Left kidney (tissue), 8 donors: ENCODE measurements around the gene CENPN. TPM values are rescaled to one million over a fixed set of nuclear protein-coding genes. Genes with fewer than 3 reads are reported as not detected.

Experiments
- DNase-seq: peaks from one replicate; pipeline ENCODE4 v3.0.0-alpha.2; 2013
- long read RNA-seq, 8 donors: transcript quantifications; one replicate each; lab custom pipeline, GENCODE V29; 2026
- polyA plus RNA-seq: library from polyadenylated mRNA; unstranded; fragments of 120-200 nt; gene quantifications from one replicate; pipeline ENCODE4 v1.2.1, GENCODE V29; 2013; ENCODE audit not compliant: insufficient read length

Gene CENPN, protein sequence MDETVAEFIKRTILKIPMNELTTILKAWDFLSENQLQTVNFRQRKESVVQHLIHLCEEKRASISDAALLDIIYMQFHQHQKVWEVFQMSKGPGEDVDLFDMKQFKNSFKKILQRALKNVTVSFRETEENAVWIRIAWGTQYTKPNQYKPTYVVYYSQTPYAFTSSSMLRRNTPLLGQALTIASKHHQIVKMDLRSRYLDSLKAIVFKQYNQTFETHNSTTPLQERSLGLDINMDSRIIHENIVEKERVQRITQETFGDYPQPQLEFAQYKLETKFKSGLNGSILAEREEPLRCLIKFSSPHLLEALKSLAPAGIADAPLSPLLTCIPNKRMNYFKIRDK
- 32.1 TPM for polyA plus RNA-seq
- long read RNA-seq, donor 1, transcript CENPN-201 (7 exons, 1,398 nt): major isoform, 6 of 8 reads
- long read RNA-seq, donor 1, partial matches to known transcripts: 0 of 8 reads
- long read RNA-seq, donor 1, other reads (novel, unspliced or antisense): 0 of 8 reads
- long read RNA-seq, donor 2, transcript CENPN-201 (7 exons, 1,398 nt): major isoform, 6 of 7 reads
- long read RNA-seq, donor 2, partial matches to known transcripts: 0 of 7 reads
- long read RNA-seq, donor 2, other reads (novel, unspliced or antisense): 0 of 7 reads
- long read RNA-seq, donor 3, transcript CENPN-201 (7 exons, 1,398 nt): major isoform, 7 of 95 reads
- long read RNA-seq, donor 3, partial matches to known transcripts: 6 of 95 reads
- long read RNA-seq, donor 3, other reads (novel, unspliced or antisense): 79 of 95 reads
- long read RNA-seq, donor 4: 0 reads
- long read RNA-seq, donor 5, transcript CENPN-201 (7 exons, 1,398 nt): major isoform, 22 of 32 reads
- long read RNA-seq, donor 5, partial matches to known transcripts: 8 of 32 reads
- long read RNA-seq, donor 5, other reads (novel, unspliced or antisense): 0 of 32 reads
- long read RNA-seq, donor 6, transcript CENPN-201 (7 exons, 1,398 nt): major isoform, 13 of 20 reads
- long read RNA-seq, donor 6, partial matches to known transcripts: 7 of 20 reads
- long read RNA-seq, donor 6, other reads (novel, unspliced or antisense): 0 of 20 reads
- long read RNA-seq, donor 7, transcript CENPN-201 (7 exons, 1,398 nt): major isoform, 9 of 151 reads
- long read RNA-seq, donor 7, partial matches to known transcripts: 28 of 151 reads
- long read RNA-seq, donor 7, other reads (novel, unspliced or antisense): 112 of 151 reads
- long read RNA-seq, donor 8, partial matches to known transcripts: 0 of 1 reads
- long read RNA-seq, donor 8, other reads (novel, unspliced or antisense): 0 of 1 reads

DNA sequence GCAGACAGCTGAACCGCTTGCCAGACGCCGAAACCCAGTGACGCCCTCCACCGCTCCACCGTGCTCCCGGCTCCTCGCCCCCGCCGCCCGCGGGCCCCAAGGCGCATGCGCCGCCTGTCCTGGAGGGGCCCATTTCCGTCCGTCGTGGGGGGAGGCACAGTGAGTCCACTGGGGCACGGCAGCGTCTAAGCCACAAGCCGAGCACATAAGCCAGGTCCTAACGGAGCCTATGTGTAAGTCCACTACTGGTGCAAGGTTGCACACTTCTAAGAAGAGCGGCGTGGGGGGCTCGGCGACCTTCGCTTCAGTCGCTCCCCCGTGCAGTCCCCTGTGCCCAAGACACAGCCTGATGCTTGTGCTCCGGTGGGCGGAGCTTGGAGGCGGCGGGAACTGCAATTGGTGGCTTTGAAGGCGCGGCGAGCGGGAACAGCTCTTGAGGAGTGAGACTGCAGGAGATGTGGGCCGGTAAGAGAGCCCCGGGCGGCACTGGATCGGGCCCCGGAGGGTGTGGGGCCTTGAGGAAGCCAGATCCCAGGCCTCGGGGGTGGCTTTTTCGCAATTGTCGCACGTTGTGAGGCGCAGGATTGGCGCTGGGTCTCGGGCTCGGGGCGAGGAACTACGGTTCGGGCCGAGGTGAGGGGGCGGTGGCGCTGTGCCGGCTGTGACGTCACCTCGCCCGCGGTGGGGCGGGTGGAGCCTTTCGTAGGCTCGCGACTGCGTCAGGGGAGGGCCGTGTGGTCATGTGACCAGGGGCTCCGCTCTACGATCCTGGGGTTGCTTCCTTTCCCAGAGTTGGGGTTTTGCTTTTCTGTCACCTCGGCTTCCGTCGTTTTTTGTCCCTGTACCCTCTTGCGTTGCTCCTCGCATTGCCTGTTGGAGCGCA lies at the start of gene CENPN, which contains the start of gene CMC2:
CENPN (plus strand) TSS at position 402 of the 883 bp plus-strand sequence. CDS start 4,726 bp downstream, outside the sequence.
CMC2 (minus strand) TSS at position 73 of the 883 bp plus-strand sequence. CDS start 9,491 bp downstream, outside the sequence.
- DNase-seq: peak; percentile 98

DNA sequence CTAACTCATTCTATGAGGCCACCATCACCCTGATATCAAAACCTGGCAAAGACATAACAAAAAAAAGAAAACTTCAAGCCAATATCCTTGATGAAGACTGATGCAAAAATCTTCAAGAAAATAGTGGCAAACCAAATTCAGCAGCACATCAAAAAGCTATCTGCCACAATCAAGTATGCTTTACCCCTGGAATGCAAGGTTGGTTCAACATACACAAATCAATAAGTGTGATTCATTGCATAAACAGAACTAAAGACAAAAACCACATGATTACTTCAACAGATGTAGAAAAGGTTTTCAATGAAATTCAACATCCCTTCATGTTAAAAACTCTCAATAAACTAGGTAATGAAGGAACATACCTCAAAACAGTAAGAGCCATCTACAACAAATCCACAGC lies 48.7 kb upstream of the CENPN start:
- no peak for DNase-seq

DNA sequence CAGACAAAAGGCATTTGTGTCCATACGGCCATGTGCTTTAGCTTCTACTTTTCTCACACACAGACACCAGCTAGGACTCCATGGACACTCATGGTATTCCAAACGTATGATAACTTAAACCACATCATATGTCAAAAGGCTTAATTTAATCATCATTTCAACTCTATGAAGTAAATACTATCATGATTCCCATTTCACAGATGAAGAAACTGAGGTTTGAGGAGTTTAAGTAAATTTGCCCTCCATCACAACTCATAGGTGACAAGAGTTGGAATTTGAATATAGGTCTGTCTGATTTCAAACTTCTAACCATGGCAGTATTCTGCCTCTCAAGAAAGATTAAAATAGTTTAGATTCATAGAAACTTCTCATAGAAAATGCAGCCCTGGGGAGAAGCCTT lies 44.1 kb upstream of the CENPN start:
- no peak for DNase-seq

DNA sequence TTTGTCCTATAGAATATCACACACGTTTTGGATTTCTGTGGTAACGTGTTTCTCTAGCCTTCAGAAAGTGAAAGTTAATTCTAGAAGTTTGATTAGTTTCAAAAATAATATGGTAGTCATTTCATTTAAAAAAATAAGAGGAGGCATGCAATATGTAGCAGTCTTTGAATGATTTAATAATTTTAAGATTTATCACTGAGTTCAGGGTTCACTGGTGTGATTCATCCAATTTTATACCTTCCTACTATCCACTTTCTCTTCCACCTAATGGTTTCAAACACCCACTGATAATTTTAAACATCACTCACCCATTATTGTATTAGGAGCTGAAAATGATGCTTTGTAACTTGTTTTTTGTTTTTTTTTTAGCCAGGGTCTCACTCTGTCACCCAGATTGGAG lies 42.7 kb upstream of the CENPN start:
- DNase-seq: no peak

DNA sequence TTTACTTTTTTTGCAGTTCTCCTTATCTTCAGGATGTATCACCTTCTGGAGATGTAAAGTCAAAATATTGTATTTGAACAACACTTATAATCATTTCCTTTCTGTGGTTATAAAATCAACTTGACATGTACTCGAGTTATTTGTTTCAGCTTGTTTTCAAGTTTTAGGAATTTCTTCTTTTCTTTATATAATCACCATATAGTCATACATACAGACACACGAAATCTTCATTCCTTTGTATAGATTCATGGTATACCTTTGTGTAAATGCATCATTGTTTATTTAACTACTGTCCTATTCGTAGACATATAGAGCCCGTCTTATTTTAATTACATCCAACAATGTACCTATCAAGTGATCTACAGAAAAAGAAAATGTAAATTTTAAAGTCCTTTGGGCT lies 40.4 kb upstream of the CENPN start:
- DNase-seq: no peak

DNA sequence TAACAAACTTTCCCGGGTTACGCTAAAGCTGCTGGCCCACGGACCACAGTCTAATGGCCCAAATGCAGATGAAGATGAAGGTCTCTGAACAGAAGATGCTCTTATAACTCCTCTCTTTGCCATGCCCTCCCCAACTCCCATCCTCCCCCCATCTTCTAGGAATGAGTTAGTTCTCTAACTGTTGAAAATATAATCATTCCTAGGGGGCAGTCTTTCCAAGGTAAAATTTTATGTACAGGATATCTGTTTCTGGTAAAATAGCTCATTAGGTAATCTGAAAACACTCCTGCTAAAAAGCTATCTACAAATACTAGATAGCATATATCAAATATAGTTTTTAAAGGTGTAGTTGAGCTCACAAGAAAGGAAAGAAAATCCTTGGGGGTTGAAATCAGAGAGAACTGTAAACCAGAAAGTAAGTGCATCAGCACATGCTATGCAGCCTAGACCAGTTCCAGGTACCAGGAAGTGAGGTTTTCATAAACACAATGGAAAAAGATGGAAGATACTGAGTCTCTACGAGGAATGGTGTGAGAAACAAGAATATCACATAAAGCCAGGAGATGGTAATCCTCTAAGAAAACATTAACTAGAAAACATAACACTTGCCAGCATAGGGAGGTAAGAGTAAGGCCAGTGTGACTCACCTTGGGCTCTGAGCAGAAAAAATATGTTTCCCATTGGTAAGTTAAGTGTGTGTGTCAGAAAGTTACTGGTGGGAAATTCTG lies 38.5 kb upstream of the CENPN start:
- no peak for DNase-seq

DNA sequence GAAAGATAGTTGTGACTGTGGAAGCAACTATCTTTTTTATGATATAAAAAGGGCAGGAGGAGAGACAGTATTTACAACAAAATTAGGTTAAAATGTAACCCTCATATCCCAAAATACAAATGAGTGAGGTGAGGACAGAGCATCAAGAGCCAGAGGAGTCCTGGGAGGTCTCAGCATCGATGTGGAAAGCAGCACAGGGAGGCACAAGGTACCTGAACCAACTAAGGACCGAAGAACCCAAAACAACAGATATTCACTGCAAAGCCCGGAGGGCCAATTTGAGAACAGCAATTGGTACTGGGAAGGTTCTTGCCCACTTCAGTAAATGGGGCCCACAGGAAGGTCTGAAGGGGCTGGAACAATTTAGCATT lies 37.9 kb upstream of the CENPN start:
- no peak for DNase-seq

DNA sequence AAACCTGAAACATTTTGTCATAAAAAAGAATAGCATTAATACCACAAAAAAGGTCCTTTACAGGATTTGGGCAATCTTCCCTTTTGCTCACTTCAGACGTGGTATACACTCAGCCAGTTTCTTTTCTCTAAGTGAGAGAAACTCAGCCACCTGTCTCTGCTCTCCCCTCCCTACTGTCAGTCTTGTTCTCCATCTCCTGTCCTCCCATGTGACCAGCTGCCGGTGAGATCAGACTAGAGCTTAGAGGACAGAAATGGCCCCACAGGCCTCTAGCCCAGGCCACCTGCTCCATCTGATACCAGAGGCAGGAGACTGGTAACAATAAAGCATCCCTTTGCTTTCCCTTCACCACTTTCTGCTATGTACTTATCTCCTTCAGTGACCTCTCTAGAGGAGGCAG lies 35.2 kb upstream of the CENPN start:
- DNase-seq: no peak

DNA sequence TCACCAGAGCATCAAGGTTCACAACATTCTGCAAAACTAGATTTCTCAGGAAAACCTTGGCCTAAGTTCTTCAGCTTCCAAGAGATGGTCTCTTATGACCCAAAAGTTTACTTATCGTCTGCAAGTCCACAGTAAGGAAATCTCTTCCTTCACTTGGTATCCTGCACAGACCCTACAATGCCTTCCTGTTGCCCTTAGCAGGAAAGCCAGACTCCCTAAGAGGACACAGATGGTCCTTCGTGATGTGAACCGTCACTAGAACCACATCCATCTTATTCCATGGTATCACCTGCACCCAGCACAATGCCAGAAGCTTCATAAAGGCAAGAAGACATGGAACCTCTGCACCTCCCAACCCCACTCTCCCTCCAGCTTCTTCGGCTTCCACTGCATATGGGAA lies 34.4 kb upstream of the CENPN start:
- DNase-seq: no peak

DNA sequence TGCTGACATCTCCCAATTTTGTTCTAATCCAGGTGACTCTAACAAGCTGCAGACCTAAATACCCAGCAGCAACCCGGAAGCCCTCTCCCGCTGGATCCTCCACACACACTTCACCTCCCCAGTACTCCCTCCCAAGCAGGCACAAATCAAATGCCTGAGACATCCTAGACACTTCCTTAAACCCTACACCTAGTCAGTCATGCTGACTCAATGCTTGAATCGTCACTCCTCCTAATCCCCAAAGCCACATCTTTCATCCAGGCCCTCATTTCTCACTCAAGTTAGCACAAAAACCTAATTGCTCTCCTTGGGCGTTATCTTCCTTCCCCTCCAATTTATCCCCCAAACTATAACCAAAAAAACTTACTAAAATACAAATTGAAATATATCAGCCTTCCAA lies 33.0 kb upstream of the CENPN start:
- no peak for DNase-seq

DNA sequence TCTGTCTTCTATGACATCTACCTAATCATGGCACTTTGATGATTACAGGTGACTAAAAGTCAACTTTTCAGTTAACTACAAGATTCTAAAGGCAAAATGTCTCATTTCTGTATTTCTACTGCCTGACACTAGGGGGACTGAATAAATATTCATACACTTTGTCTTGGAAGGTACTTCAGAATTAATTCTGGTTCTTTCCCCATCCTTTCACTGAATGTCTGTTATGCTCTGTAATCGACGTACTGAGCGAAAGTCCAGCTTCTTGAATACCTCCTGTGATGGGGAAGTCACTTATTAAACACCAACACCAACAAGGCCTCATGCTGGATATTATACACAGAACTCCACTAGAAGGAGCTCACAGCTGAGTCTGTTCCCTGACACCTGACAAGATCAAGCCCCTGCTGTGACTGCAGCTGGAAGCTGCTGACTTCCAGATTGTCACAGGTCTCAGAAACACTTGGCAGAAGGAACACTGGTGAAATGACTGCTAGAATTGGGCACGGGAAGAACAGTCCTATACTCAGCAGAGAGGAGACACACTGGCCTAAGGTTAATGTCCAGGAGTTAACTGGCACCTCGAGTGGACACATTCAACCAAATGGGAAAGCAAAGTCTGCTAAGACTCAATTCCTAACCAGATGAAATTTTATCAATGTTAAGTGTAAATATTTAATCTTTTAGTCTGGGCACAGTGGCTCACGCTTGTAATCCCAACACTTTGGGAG lies 32.2 kb upstream of the CENPN start:
- no peak for DNase-seq

DNA sequence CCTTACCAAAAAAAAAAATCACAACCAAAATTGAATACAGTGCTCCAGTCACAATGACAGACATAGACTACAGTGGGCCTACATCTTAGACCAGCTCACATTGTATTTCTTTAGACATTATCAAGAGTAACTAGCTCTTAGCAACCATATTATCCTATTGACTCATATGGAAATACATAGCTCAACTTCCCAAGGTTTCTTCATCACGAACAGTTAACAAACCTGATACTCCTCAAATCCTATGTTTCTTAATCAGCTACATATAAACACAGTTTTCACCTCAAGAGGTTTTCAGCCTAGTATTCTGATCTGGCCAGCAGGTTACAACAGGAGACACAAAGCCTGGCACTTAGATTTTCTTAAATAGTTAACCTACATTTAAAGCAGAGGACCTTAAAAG lies 30.1 kb upstream of the CENPN start:
- DNase-seq: no peak

DNA sequence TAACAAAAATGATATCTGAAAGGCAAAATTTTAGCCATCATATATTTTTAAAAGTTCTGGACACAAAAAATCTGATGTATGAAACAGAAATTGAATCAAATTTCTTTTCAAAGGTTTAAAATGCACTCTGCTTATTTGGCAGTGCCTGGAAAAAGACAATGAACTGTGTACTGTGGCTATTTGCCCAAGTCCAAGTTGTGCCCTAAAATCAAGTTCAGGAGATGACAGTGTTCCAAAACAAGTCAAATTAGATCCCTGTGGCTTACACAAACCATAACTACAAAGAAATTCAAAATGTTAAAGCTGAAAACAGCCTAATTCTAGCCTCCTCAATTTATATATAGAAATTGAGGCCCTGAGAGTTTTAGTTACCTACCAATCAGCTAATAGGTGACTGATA lies 25.9 kb upstream of the CENPN start:
- DNase-seq: no peak

DNA sequence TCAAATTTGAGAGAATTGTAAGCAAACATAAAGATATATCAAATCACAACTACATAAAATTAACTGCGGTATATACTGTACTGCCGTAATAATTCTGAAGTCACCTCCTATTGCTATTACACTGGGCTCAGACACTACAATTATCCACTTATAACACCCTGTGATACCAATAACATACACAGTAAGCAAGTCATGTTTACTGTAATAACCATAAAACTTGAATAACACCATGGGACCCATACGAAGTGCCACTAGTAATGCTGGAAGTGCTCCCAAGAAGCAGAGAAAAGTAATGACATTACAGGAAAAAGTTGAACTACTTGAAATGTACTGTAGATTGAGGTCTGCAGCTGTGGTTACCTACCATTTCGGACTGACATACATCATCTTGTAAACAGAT lies 24.4 kb upstream of the CENPN start:
- no peak for DNase-seq

DNA sequence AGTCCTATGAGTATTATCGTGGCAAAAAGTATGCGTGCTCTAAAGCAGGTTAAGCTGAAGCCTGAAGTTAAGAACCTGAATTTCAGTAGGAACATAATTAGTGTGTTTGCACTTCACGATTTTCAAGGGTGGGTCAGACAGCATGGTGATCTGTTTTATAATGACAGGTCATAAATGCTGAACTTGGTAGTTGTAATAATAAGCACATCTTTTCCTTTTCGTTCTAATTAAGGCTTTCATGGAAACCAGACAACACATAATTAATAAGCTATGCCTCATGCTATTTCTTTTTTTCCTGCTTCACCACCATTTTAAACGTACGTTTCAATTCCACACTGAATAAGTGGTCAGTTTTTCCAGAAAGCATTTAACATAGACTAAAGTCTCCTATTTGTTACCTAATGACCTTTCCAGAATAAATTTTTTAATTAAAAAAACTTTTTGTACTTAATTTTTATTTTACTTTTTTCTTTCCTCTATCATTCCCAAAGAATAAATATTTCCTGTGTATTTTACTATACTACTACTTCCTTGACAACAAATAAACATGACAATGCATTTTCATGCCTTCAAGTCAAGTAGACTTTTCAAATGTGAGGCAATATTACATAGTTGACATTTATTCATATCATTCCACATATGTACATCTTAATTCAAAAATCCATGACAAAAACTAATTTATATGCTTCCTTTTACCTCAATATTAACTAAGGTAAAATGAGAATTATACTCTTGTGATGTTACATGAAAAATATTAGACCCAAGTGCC lies 22.7 kb upstream of the CENPN start:
- no peak for DNase-seq

DNA sequence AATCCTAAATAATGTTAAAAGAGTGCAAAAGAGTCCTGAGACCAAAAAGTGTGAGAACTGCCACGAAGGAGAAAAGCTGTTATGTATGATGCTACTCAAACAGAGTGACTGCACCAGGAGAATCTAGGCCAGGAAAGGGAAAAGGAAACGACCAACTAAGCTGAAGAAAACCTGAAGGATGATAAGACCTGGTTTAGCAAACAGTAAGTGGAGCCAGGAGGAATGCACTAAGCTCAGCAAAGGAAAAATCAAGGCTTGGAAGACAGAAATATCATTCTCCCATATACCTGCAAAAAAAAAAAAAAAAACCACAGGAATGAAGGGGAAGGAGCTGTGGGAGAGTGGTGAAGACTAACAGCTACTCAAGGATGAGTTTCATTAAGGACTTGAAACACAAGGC lies 21.4 kb upstream of the CENPN start:
- no peak for DNase-seq

DNA sequence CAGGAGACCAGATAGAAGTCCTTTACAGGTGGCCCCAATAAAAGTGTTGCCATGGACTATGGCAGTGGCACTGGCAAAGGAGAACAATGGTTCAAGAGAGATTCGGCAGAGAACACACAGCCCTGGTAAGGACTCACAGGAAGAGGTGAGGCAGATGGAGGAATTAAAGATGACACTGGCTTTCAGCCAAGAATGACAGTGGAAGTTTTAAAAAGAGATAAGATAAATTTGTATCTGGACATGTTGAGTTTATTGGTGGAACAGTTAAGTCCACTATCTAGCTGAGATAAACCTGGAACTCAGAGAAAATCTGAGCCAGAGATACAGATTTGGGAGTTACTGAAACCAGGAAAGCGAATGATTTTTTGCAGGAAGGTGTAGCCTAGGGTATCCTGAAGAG lies 20.5 kb upstream of the CENPN start:
- DNase-seq: no peak

DNA sequence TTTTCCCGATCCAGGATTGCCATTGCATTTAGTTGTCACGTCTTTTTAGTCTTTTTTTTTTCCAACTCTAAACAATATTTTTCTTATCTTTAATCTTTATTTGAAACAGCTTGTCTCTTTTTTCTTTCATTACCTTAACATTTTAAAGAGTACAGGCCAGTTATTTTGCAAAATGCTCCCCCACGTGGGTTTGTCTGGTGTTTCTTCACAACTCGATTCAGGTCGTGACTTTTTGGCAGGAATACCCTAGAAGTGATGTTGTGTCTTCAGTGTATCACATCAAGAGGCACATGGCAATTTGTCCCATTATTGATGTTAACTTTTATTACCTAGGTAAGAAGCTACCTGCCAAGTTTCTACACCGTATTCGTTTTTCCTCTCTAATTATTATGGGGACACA lies 18.3 kb upstream of the CENPN start:
- DNase-seq: no peak

DNA sequence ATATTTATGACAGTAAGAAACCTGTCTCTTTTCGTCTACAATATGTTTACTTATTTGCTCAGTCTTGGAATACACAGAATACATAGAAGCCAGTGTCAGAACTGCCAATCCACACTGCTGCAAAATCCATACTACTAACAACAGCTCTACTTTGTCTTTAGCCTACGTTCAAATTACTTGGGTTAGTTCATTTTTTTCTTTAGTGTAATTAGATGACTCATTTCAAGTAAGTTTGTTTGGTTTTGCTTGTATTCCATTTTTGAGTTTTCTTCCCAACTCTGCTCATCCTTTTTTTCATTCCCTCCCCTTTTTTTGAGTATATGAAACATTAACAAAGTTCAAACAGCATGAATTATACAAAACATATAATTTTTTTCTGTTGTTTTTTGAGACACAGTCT lies 17.2 kb upstream of the CENPN start:
- DNase-seq: no peak
